HG02678 (cell line): ENCODE data around the gene SARS1.

Experiments used
- ATAC-seq: cut with Tn5 transposase; IDR thresholded peaks from one replicate; pipeline ENCODE4 v1.9.1; 2021; ENCODE audit warnings: mild to moderate bottlenecking, moderate library complexity; ENCODE audit not compliant: unreplicated experiment

SARS1 gene

DNA sequence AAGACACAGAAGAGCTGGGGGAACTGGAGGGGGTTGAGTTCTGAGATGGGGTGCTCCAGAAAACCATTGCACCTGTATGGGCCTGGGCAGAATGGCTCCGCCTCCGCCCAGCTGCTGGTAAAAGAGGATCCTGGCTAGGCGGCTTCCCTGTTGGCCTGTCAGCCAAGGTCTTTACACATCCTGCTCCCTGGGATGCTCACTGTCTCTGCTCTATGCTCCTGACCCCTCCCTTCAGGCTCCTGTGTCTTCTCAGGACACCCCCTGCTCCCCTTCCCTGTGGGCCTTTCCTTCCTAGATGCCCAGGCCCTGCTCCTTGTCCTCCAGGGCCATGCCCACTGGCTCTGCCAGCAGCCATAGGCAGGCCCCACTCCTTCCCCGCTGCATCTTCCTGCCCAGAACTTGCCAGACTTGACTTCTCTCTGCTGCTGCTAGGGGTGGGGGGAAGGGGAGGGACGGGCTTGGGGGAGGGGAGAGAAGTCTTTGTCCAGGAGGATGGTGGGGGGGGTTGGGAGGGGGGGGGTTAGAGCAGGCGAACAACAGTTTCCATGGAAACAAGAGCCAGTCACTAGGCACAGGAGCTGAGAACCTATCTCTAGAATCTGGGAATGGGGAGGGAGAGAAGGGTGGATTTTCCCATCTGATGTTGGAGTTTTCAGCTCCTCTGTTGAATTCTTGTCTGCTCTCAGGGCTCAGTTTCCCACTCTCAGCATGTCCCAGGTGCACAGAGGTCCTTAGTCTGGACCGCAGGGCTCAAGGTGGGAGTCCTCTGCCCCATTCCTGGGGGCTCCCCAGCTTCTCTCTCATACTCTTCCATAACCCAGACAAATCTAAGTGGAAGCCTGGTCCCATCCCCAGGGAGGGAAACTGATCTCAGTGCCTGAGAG lies 46.2 kb downstream of the SARS1 start:
- ATAC-seq: no peak

DNA sequence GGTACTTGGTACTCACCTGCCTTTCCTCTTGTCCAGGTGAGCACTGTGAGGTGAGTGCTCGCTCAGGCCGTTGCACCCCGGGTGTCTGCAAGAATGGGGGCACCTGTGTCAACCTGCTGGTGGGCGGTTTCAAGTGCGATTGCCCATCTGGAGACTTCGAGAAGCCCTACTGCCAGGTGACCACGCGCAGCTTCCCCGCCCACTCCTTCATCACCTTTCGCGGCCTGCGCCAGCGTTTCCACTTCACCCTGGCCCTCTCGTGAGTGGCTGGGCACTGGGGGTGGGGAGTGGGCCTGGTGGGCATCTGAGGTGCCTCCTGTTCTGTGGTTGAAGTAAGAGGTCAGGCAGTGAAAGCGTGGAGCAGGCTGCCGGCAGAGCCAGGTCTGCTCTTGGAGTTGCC lies 47.3 kb downstream of the SARS1 start:
- ATAC-seq: no peak

- ATAC-seq: no peak
Observed at GRCh38 chr1:109261578-109261977, 47.9 kb downstream of the SARS1 start.

- ATAC-seq: no peak
Observed at GRCh38 chr1:109262231-109263055, 48.7 kb downstream of the SARS1 start.

GRCh38 chr1:109263234-109263596 lies 49.5 kb downstream of the SARS1 start:
- ATAC-seq: peak; percentile 10

DNA sequence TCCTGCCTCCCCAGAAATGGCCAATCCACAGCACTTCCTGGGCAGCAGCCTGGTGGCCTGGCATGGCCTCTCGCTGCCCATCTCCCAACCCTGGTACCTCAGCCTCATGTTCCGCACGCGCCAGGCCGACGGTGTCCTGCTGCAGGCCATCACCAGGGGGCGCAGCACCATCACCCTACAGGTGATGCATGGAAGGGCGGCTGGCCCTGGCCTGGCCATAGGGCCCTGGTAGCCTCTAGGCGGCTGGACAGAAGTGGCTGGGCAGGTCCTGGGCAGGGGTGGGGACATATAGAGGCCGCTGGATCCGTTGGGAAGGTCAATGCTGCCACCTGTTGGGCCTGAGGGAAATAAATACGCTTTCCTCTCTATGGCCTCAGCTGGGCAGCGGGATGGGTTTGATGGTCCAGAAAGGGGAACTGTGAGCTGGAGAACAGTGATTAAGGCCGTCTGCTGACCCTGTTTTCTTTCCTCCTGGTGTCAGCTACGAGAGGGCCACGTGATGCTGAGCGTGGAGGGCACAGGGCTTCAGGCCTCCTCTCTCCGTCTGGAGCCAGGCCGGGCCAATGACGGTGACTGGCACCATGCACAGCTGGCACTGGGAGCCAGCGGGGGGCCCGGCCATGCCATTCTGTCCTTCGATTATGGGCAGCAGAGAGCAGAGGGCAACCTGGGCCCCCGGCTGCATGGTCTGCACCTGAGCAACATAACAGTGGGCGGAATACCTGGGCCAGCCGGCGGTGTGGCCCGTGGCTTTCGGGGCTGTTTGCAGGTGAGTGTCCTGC lies 50.1 kb downstream of the SARS1 start:
- ATAC-seq: peak; percentile 77

DNA sequence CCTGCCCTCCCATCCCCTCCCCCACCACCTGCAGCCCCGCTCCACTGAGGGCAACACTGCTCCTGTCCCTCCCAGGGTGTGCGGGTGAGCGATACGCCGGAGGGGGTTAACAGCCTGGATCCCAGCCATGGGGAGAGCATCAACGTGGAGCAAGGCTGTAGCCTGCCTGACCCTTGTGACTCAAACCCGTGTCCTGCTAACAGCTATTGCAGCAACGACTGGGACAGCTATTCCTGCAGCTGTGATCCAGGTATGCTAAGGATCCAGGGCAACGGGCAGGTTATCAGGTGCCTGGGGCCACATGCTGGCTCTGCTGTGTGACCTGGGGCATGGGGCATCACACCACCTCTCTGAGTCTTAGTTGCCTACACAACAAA lies 50.6 kb downstream of the SARS1 start:
- no peak for ATAC-seq

- no peak for ATAC-seq
Observed at GRCh38 chr1:109265016-109265415, 51.3 kb downstream of the SARS1 start.

DNA sequence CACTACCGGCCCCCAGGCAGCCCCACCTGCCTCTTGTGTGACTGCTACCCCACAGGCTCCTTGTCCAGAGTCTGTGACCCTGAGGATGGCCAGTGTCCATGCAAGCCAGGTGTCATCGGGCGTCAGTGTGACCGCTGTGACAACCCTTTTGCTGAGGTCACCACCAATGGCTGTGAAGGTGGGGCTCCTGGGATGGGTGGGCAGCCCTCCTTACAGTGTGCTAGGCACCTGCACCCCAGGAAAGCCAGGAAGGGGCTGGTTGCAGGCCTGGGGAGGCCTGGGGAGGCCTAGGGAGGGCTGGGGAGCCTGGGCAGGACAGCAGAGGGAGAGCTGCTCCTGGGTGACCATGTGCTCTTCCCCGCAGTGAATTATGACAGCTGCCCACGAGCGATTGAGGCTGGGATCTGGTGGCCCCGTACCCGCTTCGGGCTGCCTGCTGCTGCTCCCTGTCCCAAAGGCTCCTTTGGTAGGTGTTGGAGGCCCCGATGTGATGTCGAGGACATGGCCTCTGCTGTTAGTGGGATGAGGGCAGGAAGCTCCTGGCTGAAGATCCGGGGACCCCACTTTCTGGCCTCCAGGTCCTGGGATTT lies 52.1 kb downstream of the SARS1 start:
- no peak for ATAC-seq

- no peak for ATAC-seq
Observed at GRCh38 chr1:109266965-109267364, 53.2 kb downstream of the SARS1 start.

DNA sequence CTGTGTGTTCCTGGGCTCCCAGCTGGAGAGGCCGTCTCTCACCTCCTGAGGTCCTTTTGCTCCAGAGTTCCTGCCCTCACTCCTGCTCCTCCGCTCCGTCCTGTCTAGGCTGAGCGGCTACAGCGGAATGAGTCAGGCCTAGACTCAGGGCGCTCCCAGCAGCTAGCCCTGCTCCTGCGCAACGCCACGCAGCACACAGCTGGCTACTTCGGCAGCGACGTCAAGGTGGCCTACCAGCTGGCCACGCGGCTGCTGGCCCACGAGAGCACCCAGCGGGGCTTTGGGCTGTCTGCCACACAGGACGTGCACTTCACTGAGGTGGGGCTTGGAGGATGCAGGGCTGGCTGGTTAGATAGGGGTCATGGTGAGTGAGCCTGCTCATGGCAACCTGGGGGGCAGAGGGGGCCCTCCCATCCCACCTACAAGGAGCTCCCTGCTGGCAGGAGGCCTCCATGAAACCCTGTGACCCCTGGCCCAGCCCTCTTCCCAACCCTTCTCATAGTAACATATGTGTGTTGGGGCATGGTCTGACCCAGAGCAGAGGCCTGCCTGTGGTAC lies 54.1 kb downstream of the SARS1 start:
- ATAC-seq: no peak

DNA sequence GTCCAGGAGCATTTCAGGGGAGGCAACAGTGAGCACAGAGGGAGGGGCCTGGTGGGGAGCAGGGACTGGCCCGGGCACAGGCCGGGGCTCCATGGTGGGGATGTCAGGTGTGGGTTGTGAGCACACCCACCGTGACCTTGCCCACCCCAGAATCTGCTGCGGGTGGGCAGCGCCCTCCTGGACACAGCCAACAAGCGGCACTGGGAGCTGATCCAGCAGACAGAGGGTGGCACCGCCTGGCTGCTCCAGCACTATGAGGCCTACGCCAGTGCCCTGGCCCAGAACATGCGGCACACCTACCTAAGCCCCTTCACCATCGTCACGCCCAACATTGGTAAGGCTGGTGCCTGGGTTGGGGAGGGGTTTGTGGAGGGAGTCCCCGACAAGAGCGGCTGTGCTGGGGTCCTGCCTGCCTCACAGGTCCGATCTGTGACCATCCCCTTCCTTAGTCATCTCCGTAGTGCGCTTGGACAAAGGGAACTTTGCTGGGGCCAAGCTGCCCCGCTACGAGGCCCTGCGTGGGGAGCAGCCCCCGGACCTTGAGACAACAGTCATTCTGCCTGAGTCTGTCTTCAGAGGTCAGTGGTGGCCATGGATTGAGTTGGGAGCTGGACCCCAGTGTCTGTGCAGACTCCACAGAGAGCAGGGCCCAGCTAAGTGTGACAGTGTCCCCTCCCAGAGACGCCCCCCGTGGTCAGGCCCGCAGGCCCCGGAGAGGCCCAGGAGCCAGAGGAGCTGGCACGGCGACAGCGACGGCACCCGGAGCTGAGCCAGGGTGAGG lies 54.9 kb downstream of the SARS1 start:
- no peak for ATAC-seq

DNA sequence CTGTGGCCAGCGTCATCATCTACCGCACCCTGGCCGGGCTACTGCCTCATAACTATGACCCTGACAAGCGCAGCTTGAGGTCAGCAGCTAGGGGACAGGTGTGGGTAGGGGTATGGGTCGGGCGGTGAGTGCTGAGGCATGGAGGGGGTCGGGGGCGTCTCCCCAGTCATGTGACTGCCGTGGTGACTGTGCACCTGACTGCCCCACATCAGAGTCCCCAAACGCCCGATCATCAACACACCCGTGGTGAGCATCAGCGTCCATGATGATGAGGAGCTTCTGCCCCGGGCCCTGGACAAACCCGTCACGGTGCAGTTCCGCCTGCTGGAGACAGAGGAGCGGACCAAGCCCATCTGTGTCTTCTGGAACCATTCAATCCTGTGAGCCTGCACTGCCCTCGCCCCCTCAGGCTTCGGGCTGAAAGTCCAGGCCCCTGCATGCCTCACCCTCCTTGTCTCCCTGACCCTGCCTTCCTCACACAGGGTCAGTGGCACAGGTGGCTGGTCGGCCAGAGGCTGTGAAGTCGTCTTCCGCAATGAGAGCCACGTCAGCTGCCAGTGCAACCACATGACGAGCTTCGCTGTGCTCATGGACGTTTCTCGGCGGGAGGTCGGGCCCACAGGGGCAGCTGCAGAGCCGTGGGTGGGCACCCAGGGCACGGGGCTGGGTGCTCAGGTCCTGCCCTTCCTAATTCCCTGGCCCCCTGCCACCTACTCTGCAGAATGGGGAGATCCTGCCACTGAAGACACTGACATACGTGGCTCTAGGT lies 55.7 kb downstream of the SARS1 start:
- no peak for ATAC-seq

DNA sequence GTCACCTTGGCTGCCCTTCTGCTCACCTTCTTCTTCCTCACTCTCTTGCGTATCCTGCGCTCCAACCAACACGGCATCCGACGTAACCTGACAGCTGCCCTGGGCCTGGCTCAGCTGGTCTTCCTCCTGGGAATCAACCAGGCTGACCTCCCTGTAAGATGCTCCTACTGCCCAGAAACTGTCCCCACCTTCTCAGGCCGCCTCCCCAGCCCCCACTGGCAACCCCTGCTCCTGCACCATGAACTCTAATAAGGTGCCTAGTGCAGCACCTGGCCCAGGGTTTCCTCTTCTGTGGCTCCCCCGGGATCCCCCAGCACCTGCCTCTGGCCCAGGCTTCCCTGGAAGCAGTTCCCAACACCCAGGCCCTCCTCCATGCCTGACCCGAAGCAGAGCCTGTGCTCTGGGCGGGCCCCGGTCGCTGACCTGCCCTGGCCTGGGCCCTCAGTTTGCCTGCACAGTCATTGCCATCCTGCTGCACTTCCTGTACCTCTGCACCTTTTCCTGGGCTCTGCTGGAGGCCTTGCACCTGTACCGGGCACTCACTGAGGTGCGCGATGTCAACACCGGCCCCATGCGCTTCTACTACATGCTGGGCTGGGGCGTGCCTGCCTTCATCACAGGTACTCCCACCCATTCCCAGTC lies 56.4 kb downstream of the SARS1 start:
- no peak for ATAC-seq

GRCh38 chr1:109270623-109271317 lies 57.1 kb downstream of the SARS1 start:
- no peak for ATAC-seq

DNA sequence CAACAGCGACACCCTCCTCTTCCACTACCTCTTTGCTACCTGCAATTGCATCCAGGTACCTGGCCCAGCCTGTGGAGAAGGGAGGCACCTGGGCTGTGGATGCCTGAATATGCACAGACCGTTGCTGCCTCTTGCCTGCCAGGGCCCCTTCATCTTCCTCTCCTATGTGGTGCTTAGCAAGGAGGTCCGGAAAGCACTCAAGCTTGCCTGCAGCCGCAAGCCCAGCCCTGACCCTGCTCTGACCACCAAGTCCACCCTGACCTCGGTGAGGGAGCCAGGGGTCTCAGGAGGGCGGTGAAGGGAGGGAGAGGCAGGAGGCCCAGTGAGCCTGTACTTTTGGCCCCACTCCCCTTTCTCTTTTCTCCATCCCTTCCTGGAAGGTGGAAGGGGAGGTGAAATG lies 57.7 kb downstream of the SARS1 start:
- ATAC-seq: no peak

GRCh38 chr1:109272021-109272799 lies 58.5 kb downstream of the SARS1 start:
- no peak for ATAC-seq
